ENCODE results near the gene AMDHD1. TPM values are rescaled to one million over a fixed set of nuclear protein-coding genes. Genes with fewer than 3 reads are reported as not detected.
"Not testable (repeated sequence)": the region's sequence is repeated elsewhere in the genome, so short reads cannot be mapped to it uniquely, and the experiment has no call there.

The AMDHD1 gene
- total RNA-seq, 1 donor from 2014 or later, result under 0.01 TPM

- DNase-seq (ENCODE audit: low read depth in 2 of 2), result peak in 1 of 2 donors; percentile 8
These were observed 20.0 kb downstream of the AMDHD1 start for GRCh38 chr12:95963096-95963495.

- no peak for DNase-seq (ENCODE audit: low read depth in 2 of 2)
These were observed 23.2 kb downstream of the AMDHD1 start for GRCh38 chr12:95966287-95966870.

- no peak for DNase-seq (ENCODE audit: low read depth in 2 of 2)
These were observed 24.2 kb downstream of the AMDHD1 start for GRCh38 chr12:95967301-95967700.

- not testable (repeated sequence) for DNase-seq (ENCODE audit: low read depth in 2 of 2)
These were observed 26.0 kb downstream of the AMDHD1 start for GRCh38 chr12:95969116-95969515.

GRCh38 chr12:95970905-95971304, 27.8 kb downstream of the AMDHD1 start:
- no peak for DNase-seq (ENCODE audit: low read depth in 2 of 2)

- DNase-seq (ENCODE audit: low read depth in 2 of 2), result no peak
These were observed 29.8 kb downstream of the AMDHD1 start for GRCh38 chr12:95972832-95973456.

- DNase-seq (ENCODE audit: low read depth in 2 of 2), result no peak
These were observed 31.2 kb downstream of the AMDHD1 start for GRCh38 chr12:95974358-95974757.

- no peak for DNase-seq (ENCODE audit: low read depth in 2 of 2)
These were observed 32.4 kb downstream of the AMDHD1 start for GRCh38 chr12:95975491-95975890.

- no peak for DNase-seq (ENCODE audit: low read depth in 2 of 2)
These were observed 33.3 kb downstream of the AMDHD1 start for GRCh38 chr12:95976416-95976832.

GRCh38 chr12:95977764-95978305, 34.7 kb downstream of the AMDHD1 start:
- DNase-seq (ENCODE audit: low read depth in 2 of 2), result no peak

- DNase-seq (ENCODE audit: low read depth in 2 of 2), result no peak
These were observed 35.2 kb downstream of the AMDHD1 start for GRCh38 chr12:95978351-95978750.

GRCh38 chr12:95978774-95979173, 35.6 kb downstream of the AMDHD1 start:
- no peak for DNase-seq (ENCODE audit: low read depth in 2 of 2)

GRCh38 chr12:95980437-95980836, 37.3 kb downstream of the AMDHD1 start:
- no peak for DNase-seq (ENCODE audit: low read depth in 2 of 2)

- DNase-seq (ENCODE audit: low read depth in 2 of 2), result no peak
These were observed 39.5 kb downstream of the AMDHD1 start for GRCh38 chr12:95982602-95983001.

GRCh38 chr12:95984682-95985081, 41.6 kb downstream of the AMDHD1 start:
- no peak for DNase-seq (ENCODE audit: low read depth in 2 of 2)

- DNase-seq (ENCODE audit: low read depth in 2 of 2), result no peak
These were observed 43.8 kb downstream of the AMDHD1 start for GRCh38 chr12:95986635-95987570.

GRCh38 chr12:95988506-95989275, 45.6 kb downstream of the AMDHD1 start:
- no peak for DNase-seq (ENCODE audit: low read depth in 2 of 2)

GRCh38 chr12:95989504-95990123, 46.5 kb downstream of the AMDHD1 start:
- DNase-seq (ENCODE audit: low read depth in 2 of 2), result no peak

GRCh38 chr12:95990136-95990535, 47.0 kb downstream of the AMDHD1 start:
- no peak for DNase-seq (ENCODE audit: low read depth in 2 of 2)

- no peak for DNase-seq (ENCODE audit: low read depth in 2 of 2)
These were observed 50.8 kb downstream of the AMDHD1 start for GRCh38 chr12:95993907-95994306.

GRCh38 chr12:95994476-95994875, 51.3 kb downstream of the AMDHD1 start:
- no peak for DNase-seq (ENCODE audit: low read depth in 2 of 2)
